ENCODE results near the gene ARL8A. TPM values are rescaled to one million over a fixed set of nuclear protein-coding genes. Genes with fewer than 3 reads are reported as not detected.
"Not testable (repeated sequence)": the region's sequence is repeated elsewhere in the genome, so short reads cannot be mapped to it uniquely, and the experiment has no call there.

The ARL8A gene
- total RNA-seq, 2 donors from 2014 or later: 30.3 to 57.0 TPM

DNA sequence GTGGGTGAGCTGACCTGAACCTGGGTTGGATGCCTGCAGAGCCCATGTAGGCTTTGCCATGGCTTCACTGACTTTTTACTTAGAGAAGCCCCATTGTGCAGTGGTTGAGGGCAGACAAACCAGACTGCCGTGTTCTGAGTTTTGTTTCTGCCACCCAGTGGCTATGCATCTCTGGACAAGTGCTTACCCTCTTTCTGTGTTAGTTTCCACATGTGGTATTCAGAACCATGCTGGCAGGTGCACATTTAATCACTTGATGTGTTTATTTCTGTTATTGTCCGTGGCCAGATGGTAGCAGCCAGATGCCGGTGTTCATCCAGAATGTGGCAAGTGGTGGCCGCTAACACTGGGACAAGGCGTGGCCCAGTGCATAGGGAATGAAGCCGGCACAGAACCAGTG, 26.2 kb upstream of the ARL8A start:
- H3K27ac ChIP-seq: no peak overlapping the region
- DNase-seq: no peak
- intact Hi-C loops (cut with DNase I): no loop called here
- H3K9ac ChIP-seq (ENCODE audit: low read depth in 2 of 2, low read length in 2 of 2): no peak overlapping the region
- no peaks in the 10 kb centered on the region for H3K9me3 ChIP-seq
- no peaks in the 10 kb centered on the region for H3K36me3 ChIP-seq
- H3K27me3 ChIP-seq: no peaks in the 10 kb centered on the region
- H3K4me1 ChIP-seq: no peaks in the 10 kb centered on the region
- H3K4me3 ChIP-seq: no peak overlapping the region
- TF ChIP-seq, protein P1, sequence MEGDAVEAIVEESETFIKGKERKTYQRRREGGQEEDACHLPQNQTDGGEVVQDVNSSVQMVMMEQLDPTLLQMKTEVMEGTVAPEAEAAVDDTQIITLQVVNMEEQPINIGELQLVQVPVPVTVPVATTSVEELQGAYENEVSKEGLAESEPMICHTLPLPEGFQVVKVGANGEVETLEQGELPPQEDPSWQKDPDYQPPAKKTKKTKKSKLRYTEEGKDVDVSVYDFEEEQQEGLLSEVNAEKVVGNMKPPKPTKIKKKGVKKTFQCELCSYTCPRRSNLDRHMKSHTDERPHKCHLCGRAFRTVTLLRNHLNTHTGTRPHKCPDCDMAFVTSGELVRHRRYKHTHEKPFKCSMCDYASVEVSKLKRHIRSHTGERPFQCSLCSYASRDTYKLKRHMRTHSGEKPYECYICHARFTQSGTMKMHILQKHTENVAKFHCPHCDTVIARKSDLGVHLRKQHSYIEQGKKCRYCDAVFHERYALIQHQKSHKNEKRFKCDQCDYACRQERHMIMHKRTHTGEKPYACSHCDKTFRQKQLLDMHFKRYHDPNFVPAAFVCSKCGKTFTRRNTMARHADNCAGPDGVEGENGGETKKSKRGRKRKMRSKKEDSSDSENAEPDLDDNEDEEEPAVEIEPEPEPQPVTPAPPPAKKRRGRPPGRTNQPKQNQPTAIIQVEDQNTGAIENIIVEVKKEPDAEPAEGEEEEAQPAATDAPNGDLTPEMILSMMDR (IDR thresholded peaks at IDR 0.05): no peak

DNA sequence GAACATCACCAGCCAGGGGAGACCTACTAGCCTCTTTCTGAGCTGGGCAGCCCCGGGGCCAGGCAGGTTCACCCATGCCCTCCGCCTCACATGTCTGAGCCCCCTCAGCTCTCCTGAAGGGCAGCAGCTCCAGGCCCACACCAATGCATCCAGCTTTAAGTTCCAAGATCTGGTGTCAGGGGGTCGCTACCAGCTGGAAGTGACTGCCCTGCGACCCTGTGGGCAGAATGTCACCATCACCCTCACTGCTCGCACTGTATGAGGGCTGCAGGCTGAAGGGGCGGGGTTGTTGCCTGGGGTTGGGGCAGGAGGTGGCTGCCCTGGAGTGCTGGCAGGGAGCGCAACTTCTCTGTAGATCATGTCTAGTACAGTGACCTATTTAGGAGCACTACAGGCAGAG, 24.3 kb upstream of the ARL8A start:
- Histone ChIP-seq H3K9ac (ENCODE audit: low read depth in 2 of 2, low read length in 2 of 2) (no peak overlapping the region), H3K4me1 (no peaks in the 10 kb centered on the region), H3K27me3 (no peaks in the 10 kb centered on the region), H3K36me3 (no peaks in the 10 kb centered on the region), H3K9me3 (no peaks in the 10 kb centered on the region), H3K4me3 (no peak overlapping the region), H3K27ac (no peak overlapping the region)
- intact Hi-C loops (cut with DNase I): no loop called here
- TF ChIP-seq, protein P1 (IDR thresholded peaks at IDR 0.05): no peak
- no peak for DNase-seq

DNA sequence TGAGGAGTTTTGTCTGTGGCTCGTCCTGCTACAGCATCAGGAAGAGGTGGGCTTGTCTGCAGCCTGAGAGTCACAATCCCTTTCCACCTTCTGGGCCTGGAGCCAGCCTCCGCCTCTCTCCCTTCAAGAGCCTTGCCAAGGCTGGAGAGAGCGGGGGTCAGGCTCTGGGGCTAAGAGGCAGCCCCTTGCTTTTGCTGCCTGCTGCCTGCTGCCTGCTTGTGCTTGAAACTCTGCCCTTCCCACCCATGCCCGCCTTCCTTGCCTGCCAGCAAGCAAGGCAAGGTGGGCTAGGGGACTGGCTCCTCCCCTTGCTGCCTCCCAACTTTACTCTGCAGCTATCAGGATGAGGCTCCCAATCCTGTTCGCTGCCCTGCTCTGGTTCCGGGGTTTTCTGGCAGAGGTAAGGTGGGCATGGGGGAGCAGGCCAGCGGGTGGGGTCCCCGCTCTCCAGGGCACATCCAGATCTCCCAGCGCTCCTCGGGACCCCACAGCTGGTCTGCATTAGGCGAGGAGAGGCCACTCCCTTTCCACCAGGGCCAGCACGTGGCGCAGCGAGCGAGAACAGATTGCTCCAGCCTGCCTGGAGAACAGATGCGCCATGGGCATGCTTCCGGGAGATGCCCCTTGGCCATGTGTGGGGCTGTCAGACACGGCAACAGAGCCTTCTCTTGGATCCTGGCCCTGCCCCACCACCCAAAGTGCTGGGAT, 23.3 kb upstream of the ARL8A start:
- Histone ChIP-seq H3K4me3 (no peak overlapping the region), H3K36me3 (no peaks in the 10 kb centered on the region), H3K9ac (ENCODE audit: low read depth in 2 of 2, low read length in 2 of 2) (no peak overlapping the region), H3K9me3 (no peaks in the 10 kb centered on the region), H3K4me1 (no peaks in the 10 kb centered on the region), H3K27me3 (no peaks in the 10 kb centered on the region), H3K27ac (no peak overlapping the region)
- no peak for DNase-seq
- intact Hi-C loops (cut with DNase I): no loop called here
- TF ChIP-seq, protein P1 (IDR thresholded peaks at IDR 0.05): no peak

DNA sequence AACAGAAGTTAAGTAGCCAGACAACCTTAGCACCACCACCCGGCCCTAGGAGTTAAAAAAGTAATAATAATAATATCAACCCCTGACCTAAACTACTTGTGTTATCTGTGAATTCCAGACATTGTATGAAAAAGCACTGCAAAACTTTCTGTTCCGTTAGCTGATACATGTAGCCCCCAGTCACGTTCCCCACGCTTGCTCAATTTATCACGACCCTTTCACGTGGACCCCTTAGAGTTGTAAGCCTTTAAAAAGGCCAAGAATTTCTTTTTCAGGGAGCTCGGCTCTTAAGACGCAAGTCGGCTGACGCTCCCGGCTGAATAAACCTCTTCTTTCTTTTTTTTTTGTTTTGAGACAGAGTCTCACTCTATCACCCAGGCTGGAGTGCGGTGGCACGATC, 22.5 kb upstream of the ARL8A start:
- H3K27me3 ChIP-seq; H3K36me3 ChIP-seq; H3K4me1 ChIP-seq; intact Hi-C loops (cut with DNase I); DNase-seq; H3K4me3 ChIP-seq; H3K27ac ChIP-seq; H3K9me3 ChIP-seq; H3K9ac ChIP-seq (ENCODE audit: low read depth in 2 of 2, low read length in 2 of 2): not testable (repeated sequence)

DNA sequence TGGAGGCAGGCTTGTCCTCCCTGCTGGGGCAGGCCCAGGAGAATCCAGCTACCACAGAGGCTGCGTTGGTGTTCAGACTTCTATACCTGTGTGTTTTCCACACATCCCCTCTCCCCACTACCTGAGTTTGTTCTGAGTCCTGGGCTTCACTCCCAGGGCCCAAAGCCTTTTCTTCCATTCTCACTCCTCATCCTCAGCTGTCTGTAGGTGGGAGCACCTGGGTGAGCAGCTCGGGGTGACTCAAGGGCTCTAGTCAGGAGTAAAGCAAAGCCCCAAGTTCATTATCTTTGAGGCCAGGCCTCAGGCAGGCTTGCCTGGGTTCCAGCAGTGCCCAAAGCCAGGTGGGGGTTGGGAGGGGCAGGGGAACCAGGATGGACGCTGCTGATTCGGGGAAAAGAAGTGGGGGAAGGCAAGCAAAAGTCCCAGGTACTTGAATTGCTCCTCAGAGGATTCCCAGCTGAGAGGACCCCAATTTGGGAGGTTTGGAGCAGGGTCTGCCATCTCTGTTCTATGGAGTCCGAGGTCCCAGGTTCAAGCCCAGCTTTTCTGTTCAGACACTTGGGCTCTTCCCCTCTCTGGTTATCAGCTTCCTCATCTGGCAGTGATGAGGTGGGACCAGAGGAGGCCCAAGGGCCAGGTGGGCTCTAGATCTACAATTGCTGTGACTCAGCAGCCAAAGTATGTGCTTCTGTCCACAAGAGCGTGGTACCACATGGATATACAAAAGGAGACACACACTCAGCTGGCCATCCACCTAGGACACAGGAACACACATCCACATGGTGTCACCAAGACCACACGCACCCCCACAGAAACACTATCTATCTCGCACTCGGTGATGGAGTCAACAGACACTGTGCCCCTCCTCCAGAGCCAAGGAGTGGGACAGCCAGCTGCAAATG, 21.7 kb upstream of the ARL8A start:
- no peaks in the 10 kb centered on the region for H3K4me1 ChIP-seq
- no peak for DNase-seq
- no peak overlapping the region for H3K4me3 ChIP-seq
- TF ChIP-seq, protein P1 (IDR thresholded peaks at IDR 0.05): no peak
- H3K27ac ChIP-seq: no peak overlapping the region
- no peaks in the 10 kb centered on the region for H3K9me3 ChIP-seq
- no peaks in the 10 kb centered on the region for H3K36me3 ChIP-seq
- no peak overlapping the region for H3K9ac ChIP-seq (ENCODE audit: low read depth in 2 of 2, low read length in 2 of 2)
- H3K27me3 ChIP-seq: no peaks in the 10 kb centered on the region
- intact Hi-C loops (cut with DNase I): no loop called here
